Pons (tissue), 1 donor: ENCODE data around the gene ADH1C.
"Not testable (repeated sequence)": the region's sequence is repeated elsewhere in the genome, so short reads cannot be mapped to it uniquely, and the experiment has no call there.

Experiments used
- DNase-seq: peaks from one replicate; pipeline ENCODE4 v3.0.0-alpha.2; 2016; ENCODE audit warnings: low spot score

Gene ADH1C

GRCh38 chr4:99357948-99358347 is 5.4 kb upstream of the ADH1C start:
- no peak for DNase-seq

DNA sequence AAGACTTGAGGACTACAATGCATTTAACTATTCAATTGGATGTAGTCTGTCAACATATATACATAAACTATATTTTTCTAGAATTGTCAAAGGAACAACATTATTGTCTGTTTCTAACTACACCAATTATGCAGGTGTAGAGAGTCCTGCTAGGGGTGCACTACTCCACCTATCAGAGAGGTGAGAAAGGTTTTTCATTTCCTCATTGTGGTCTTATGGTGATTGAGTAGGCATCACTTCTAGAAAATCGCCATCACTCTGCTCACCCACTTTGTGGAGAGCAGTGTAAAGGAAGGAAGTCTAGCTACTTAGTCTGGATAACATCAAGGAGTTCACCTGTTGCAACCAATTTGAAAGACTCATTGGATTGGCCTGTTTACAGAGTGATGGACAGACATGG is 4.4 kb upstream of the ADH1C start:
- no peak for DNase-seq

DNA sequence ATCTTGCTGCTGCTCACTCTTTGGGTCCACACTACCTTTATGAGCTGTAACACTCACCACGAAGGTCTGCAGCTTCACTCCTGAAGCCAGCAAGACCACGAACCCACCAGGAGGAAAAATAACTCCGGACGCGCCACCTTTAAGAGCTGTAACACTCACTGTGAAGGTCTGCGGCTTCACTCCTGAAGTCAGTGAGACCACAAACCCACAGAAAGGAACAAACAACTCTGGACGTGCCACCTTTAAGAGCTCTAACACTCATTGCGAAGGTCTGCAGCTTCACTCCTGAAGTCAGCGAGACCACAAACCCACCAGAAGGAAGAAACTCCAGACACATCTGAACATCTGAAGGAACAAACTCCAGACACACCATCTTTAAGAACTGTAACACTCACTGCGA is 3.6 kb upstream of the ADH1C start:
- not testable (repeated sequence) for DNase-seq

DNA sequence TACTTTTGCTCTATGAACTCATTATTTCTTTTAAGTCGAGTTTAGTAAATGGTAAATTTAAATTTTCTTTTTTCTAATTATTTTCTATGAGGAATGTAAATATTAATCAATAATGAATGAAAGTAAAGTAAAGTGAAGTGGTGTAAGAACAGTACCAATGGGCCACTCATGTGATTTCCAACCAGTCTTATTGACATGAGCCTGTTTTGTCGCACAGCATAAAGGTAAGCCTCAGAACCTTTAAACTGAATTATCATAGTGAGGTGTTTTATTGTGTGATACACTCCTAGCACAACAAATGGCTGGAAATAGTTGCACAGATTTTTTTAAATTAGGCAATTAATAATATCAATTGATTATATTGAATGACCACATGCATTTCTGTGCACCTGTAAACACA is 1.1 kb downstream of the ADH1C start:
- no peak for DNase-seq

- no peak for DNase-seq
Observed at GRCh38 chr4:99349338-99349737, 3.2 kb downstream of the ADH1C start.

GRCh38 chr4:99342624-99343023 is 9.9 kb downstream of the ADH1C start:
- DNase-seq, result not testable (repeated sequence)

GRCh38 chr4:99341426-99341825 is 11.1 kb downstream of the ADH1C start:
- no peak for DNase-seq

DNA sequence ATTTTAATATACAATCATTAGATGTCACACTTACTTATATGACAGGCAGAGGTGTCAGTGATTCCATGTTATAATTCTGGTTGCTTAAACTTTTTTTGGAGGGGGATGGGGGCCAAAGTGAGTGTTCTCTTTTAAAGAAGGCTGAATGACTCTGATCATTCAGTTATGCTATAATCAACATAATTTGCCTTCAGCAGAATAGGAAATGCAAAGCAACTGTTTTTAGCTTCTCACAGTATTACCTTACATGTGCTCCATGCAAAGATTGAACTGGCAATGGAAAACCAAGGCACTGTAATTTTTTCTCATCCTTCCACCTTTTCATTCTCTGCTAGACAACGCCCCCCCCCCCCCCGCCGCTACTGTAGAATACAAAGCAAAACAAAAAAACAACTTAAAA is 13.4 kb downstream of the ADH1C start:
- no peak for DNase-seq

DNA sequence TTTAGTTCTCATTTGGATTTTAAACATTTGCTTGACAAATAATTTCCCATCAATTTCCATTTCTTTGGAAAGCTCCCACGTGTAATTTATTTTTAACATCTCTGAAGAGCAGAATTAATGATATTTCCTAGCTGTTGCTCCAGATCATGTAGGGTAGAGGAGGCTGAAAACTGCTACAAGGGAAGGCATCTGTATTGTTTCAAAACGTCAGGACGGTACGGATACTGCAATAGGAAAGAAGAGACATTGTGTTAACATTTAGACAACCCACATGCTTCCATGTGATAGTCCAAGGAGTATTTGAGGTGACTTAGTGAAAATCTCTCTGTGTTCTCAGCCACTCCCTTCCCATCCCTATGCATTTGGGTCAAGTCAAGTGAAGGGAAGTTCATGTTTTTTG is 16.0 kb downstream of the ADH1C start:
- no peak for DNase-seq

DNA sequence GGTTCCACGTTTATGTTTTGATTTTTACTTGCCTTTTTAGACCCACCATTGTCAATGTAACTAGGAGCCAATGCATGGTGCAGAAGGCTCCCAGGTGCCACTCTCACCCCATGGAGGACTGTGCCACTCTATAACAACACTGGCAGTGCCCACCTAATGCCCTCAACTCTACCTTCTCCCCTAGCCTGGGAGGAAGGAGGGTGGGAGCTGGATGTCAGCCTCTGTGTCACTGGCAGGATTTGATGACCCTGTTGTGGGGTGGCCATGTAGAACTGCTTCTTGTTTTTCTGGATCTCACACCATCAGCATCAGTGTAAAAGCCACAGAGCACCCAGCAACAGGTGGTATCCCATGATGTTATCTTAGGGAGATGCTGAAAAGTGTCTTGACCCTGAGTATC is 17.7 kb downstream of the ADH1C start:
- no peak for DNase-seq

DNA sequence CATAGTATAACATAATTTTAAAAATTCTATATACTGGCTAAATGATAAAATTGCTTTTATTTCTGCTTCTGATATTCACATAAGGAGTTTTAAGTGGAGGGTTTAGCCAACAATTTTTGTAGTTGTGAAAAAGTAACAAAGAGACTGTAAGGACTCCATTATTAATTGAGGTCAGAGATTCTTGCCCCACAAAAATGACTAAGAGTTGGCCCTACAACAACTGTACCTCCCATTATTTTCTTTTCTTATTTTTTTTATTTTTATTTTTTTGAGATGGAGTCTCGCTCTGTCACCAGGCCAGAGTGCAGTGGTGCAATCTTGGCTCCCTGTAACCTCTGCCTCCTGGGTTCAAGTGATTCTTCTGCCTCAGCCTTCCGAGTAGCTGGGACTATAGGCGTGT is 21.9 kb downstream of the ADH1C start:
- no peak for DNase-seq

GRCh38 chr4:99329876-99330275 is 22.7 kb downstream of the ADH1C start:
- DNase-seq, result no peak

DNA sequence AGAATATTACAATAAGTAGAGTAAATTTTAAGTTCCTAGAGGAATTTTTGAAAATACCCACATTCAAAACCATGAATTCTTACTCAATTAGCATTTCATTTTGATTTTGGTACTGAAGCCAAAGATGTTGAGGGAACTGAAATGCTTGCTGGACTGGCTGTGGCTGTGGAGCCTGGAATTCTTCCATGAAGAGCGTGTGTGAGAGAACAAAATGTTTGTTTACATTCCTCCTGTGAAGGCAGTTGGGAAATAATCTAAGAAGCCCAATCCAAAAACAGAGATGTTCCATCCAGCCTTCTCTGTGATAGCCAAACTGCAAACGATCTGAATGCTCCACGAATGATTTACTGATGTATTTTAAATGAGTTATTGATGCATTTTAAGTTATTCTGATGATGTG is 27.6 kb downstream of the ADH1C start:
- DNase-seq, result peak; percentile 19

DNA sequence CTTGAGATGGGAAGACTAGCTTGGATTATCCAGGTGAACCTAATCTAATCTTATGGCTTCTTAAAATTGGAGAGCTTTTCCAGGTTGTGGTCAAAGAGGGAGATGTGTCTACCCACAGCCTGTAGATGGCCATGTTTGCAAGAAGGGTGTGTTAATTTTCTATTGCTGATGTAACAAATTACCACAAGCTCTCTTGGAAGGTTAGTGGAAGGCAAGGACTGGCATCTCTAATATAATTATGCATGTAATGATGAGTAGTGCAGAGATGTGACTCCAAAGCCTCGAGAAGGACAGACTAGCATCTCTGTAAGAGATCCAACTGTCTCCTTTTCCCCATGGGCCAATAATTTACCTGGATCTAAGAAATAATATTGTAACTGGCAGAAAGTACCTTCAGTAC is 28.2 kb downstream of the ADH1C start:
- DNase-seq, result no peak

GRCh38 chr4:99323756-99324155 is 28.8 kb downstream of the ADH1C start:
- peak; percentile 12 for DNase-seq

DNA sequence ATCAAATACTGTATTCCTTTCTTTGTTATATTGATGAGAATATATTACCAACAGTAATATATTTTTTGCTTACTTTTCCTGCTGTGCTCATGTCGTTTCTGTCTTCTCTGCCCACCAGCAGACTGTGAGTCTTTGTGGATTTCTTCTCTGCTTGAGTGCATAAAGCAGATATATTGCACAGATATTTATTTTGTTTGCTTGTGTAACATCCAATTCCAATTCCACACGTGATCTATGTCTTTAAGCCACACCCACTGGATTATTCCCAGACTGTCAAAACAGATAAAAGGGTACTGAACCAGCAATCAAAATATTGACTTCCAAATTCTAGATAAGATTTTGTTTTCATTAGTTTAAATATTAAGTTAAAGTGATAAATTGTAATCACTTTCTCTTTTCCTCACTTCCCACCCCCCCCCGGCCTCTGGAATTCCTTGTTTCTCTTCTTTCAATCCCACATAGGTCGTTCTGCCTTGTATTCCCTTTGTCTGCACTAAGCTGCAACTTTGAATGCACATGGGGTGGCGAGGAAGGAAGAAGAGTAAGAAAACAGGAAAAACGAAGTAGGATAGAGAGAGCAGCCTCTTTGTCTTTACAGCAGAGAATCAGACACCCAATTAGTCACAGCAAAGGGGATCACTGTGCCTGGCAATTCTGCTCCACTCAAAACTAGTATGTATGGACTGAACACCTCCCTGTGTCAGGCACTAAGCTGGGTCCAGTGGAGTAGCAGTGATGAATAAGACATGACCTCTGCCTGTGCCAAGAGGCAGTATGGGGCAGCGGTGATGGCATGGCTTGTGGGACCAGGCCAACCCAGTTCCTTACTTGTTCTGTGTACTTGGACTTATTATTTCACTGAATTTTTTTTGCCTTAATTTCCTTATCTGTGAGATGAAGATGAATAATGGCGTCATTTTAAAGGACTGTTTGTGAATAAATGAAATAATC is 31.0 kb downstream of the ADH1C start, which contains the start of gene ADH1B:
ADH1B (minus strand) TSS at position 161 of the 951 bp plus-strand sequence; CDS start at position 91, 70 bp downstream.
- no peak for DNase-seq

- not testable (repeated sequence) for DNase-seq
Observed at GRCh38 chr4:99317811-99318210, 34.7 kb downstream of the ADH1C start.

DNA sequence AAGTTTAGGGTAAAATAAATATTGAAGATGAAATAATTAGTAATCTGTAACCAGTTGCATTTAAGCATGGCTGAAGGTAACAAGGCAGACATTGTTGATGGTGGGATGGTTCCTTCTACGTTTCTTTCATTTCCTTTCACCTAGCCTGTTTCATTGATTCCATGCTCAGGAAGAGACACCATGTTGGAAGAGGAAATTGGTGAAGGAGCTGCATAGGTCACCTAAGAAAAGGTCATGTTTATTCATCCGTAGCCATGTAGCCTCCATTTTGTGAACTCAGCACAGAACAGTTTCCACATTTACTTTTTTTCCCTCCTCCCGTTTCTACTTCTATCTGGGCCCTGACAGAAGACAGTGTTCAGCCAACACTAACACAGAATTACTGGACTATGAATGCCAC is 35.2 kb downstream of the ADH1C start:
- DNase-seq, result no peak

DNA sequence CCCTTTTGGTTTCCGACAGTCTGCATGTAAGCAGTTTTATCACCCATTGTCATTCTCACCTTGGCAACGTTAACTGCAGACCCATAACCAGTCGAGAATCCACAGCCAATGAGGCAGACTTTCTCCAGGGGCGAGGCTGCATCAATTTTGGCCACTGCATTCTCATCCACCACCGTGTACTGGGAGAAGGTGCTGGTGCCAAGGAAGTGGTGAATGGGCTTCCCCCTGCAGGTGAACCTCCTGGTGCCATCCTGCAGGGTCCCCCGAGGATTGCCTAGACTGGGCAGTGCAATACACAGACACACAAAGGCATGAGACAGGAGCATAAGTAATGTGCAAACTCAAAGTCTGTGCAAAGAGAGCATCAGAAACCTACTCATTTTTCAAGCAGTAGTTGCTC is 36.7 kb downstream of the ADH1C start:
- DNase-seq, result no peak

- no peak for DNase-seq
Observed at GRCh38 chr4:99314211-99314610, 38.3 kb downstream of the ADH1C start.

DNA sequence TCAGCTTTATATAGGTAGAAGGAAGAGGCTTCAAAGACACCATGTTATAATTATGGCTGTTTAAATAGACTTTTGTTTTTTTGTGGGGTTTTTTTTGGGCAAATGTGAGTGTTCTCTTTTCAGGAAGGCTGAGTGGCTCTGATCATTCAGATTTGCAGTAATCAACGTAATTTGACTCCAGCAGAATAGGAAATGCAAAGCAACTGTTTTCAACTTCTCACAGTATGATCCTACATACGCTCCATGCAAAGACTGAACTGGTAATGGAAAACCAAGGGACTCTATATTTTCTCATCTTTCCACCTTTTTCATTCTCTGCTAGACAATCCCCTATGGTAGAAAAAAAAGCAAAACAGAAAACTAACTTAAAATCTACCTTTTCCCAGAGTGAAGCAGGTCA is 42.2 kb downstream of the ADH1C start:
- DNase-seq, result no peak

GRCh38 chr4:99305638-99306400 is 46.7 kb downstream of the ADH1C start:
- no peak for DNase-seq
